GM23338 (cell line): Measurements from ENCODE around the gene ZNF609. TPM values are rescaled to one million over a fixed set of nuclear protein-coding genes. Genes with fewer than 3 reads are reported as not detected.
A peak's percentile ranks its signal among the peaks of the same experiment; 100 is the strongest.

ENCODE experiments used
- ATAC-seq: fragments of 200-7000 bp; cut with Tn5 transposase; 3 replicates; pipeline ENCODE4 v1.9.1; 2020
- DNase-seq: peaks from one replicate; pipeline ENCODE4 v3.0.0-alpha.2; 2015; ENCODE audit warnings: low spot score
- H2AFZ ChIP-seq: fragments of 200-600 bp; sonication (generic); 2 replicates; pipeline ENCODE4 v1.8.0; 2016; ENCODE audit warnings: antibody characterized with exemption, mild to moderate bottlenecking, moderate library complexity
- H3F3A ChIP-seq: fragments of 200-600 bp; sonication (generic); replicated peaks from 2 replicates; pipeline ENCODE4 v1.8.0; 2017; ENCODE audit warnings: antibody characterized with exemption, mixed run types, low read depth
- H3K27ac ChIP-seq: fragments of 200-600 bp; sonication (generic); 2 replicates; pipeline ENCODE4 v1.6.1; 2016; ENCODE audit warnings: low read depth
- H3K27me3 ChIP-seq: fragments of 200-600 bp; sonication (generic); 2 replicates; pipeline ENCODE4 v1.8.0; 2016; ENCODE audit warnings: mild to moderate bottlenecking, mixed run types, moderate library complexity; ENCODE audit not compliant: insufficient read depth
- H3K36me3 ChIP-seq: fragments of 200-600 bp; sonication (generic); 2 replicates; pipeline ENCODE4 v1.8.0; 2016; ENCODE audit warnings: mild to moderate bottlenecking; ENCODE audit not compliant: insufficient read depth
- H3K4me1 ChIP-seq: fragments of 200-600 bp; sonication (generic); 2 replicates; pipeline ENCODE4 v1.8.0; 2016; ENCODE audit warnings: mild to moderate bottlenecking, moderate library complexity; ENCODE audit not compliant: insufficient read depth
- H3K4me2 ChIP-seq: fragments of 200-600 bp; sonication (generic); 2 replicates; pipeline ENCODE4 v1.7.1; 2017; ENCODE audit warnings: mixed run types
- H3K4me3 ChIP-seq: fragments of 200-600 bp; sonication (generic); 2 replicates; pipeline ENCODE4 v1.6.1; 2016; ENCODE audit warnings: mixed run types
- H3K79me2 ChIP-seq: fragments of 200-600 bp; sonication (generic); replicated peaks from 2 replicates; pipeline ENCODE4 v1.8.0; 2017; ENCODE audit warnings: mild to moderate bottlenecking; ENCODE audit not compliant: insufficient read depth
- H3K9me2 ChIP-seq: fragments of 200-600 bp; sonication (generic); 2 replicates; pipeline ENCODE4 v1.8.0; 2017; ENCODE audit not compliant: insufficient read depth
- H4K20me1 ChIP-seq: fragments of 200-600 bp; sonication (generic); replicated peaks from 2 replicates; pipeline ENCODE4 v1.8.0; 2017; ENCODE audit warnings: mild to moderate bottlenecking; ENCODE audit not compliant: insufficient read depth
- H3K27ac Mint-ChIP-seq: 2 replicates; pipeline ENCODE4 v1.8.0; 2020; ENCODE audit warnings: inconsistent platforms, mild to moderate bottlenecking, moderate library complexity, mixed read lengths
- H3K27me3 Mint-ChIP-seq: 3 replicates; pipeline ENCODE4 v1.8.0; 2022; ENCODE audit warnings: low read depth, mild to moderate bottlenecking, moderate library complexity, mixed read lengths, inconsistent platforms; ENCODE audit not compliant: insufficient read depth, poor library complexity
- H3K36me3 Mint-ChIP-seq: 3 replicates; pipeline ENCODE4 v1.8.0; 2021; ENCODE audit warnings: low read depth, mild to moderate bottlenecking, inconsistent platforms, moderate library complexity, mixed read lengths
- H3K4me1 Mint-ChIP-seq: 3 replicates; pipeline ENCODE4 v1.8.0; 2020; ENCODE audit warnings: mild to moderate bottlenecking, inconsistent platforms, mixed read lengths
- H3K4me3 Mint-ChIP-seq: 3 replicates; pipeline ENCODE4 v1.8.0; 2021; ENCODE audit warnings: moderate library complexity, mild to moderate bottlenecking, inconsistent platforms, mixed read lengths
- H3K9me3 Mint-ChIP-seq: 3 replicates; pipeline ENCODE4 v1.8.0; 2020; ENCODE audit warnings: moderate library complexity, mild to moderate bottlenecking, inconsistent platforms, mixed read lengths
- CREB1 ChIP-seq: fragments of 250-450 bp; sonication (Bioruptor Pico); IDR thresholded peaks from 2 replicates; pipeline ENCODE4 v1.5.0; 2020; ENCODE audit warnings: low read depth, mild to moderate bottlenecking, moderate library complexity
- CTCF ChIP-seq, 2 experiments: fragments of 200-600 bp in 1 of 2; sonication (generic) in 1 of 2; conservative IDR thresholded peaks; 2 replicates each; pipeline versions ENCODE4 v1.5.1 to v1.6.1; 2016 to 2017; ENCODE audit warnings: antibody characterized with exemption in 2 of 2, low read depth in 2 of 2, mild to moderate bottlenecking in 2 of 2, moderate library complexity in 1 of 2
- ETS1 ChIP-seq: IDR thresholded peaks from 2 replicates; pipeline ENCODE4 v1.6.1; 2016; ENCODE audit warnings: antibody characterized with exemption
- EZH2 ChIP-seq: fragments of 200-600 bp; sonication (generic); IDR thresholded peaks from one replicate; pipeline ENCODE4 v1.8.0; 2017; ENCODE audit warnings: antibody characterized with exemption, mild to moderate bottlenecking, low read depth; ENCODE audit not compliant: unreplicated experiment
- EZH2phosphoT487 ChIP-seq: fragments of 200-600 bp; sonication (generic); IDR thresholded peaks from one replicate; pipeline ENCODE4 v1.8.1; 2018; ENCODE audit warnings: antibody characterized with exemption; ENCODE audit not compliant: unreplicated experiment
- JUNB ChIP-seq: IDR thresholded peaks from one replicate; pipeline ENCODE4 v1.6.1; 2016; ENCODE audit warnings: antibody characterized with exemption; ENCODE audit not compliant: unreplicated experiment
- NANOG ChIP-seq: IDR thresholded peaks from 2 replicates; pipeline ENCODE4 v1.6.1; 2016; ENCODE audit warnings: antibody characterized with exemption, borderline replicate concordance
- POLR2AphosphoS5 ChIP-seq: IDR thresholded peaks from 2 replicates; pipeline ENCODE4 v1.6.1; 2016; ENCODE audit warnings: antibody characterized with exemption, low read depth
- REST ChIP-seq: IDR thresholded peaks from one replicate; pipeline ENCODE4 v1.6.1; 2018; ENCODE audit warnings: antibody characterized with exemption; ENCODE audit not compliant: unreplicated experiment
- STAT1 ChIP-seq: IDR thresholded peaks from one replicate; pipeline ENCODE4 v1.6.1; 2016; ENCODE audit warnings: antibody characterized with exemption; ENCODE audit not compliant: unreplicated experiment
- ZNF114 ChIP-seq: fragments of 250-450 bp; sonication (Bioruptor Pico); IDR thresholded peaks from 2 replicates; pipeline ENCODE4 v1.5.0; 2020; ENCODE audit warnings: mild to moderate bottlenecking, moderate library complexity
- ZNF331 ChIP-seq: fragments of 250-450 bp; sonication (Bioruptor Pico); IDR thresholded peaks from 2 replicates; pipeline ENCODE4 v1.5.0; 2020; ENCODE audit warnings: low read depth, mild to moderate bottlenecking, moderate library complexity
- ZNF462 ChIP-seq: fragments of 250-450 bp; sonication (Bioruptor Pico); IDR thresholded peaks from 2 replicates; pipeline ENCODE4 v1.5.0; 2020; ENCODE audit warnings: mild to moderate bottlenecking, moderate library complexity
- polyA plus RNA-seq: library from polyadenylated mRNA; unstranded; fragments of >200 nt; fragmentation: Nextera tagmentation; extraction: Ambion mirVana; gene quantifications from 2 replicates; pipeline ENCODE4 v1.2.1, GENCODE V29; 2016
- total RNA-seq: library from RNA; depleted of rRNA; stranded (reverse); fragments of >200 nt; shearing (Covaris generic); gene quantifications from 2 replicates; pipeline ENCODE4 v1.2.3, GENCODE V29; 2014

ZNF609 gene
- total and polyA plus RNA-seq, 2 experiments from 2014 or later = 26.4 to 40.2 TPM

- peaks cover 82% of the 10 kb centered on the region for H3K79me2 ChIP-seq
- peak overlapping the region; percentile 62; the same call in 1 of the 2 replicates for H3K27ac ChIP-seq
- H3K4me2 ChIP-seq = no peak overlapping the region
- no peak overlapping the region for H3K4me3 ChIP-seq
- no peak for DNase-seq
- H3K36me3 ChIP-seq = no peaks in the 10 kb centered on the region
- no peaks in the 10 kb centered on the region for H3K9me2 ChIP-seq
- no peaks in the 10 kb centered on the region for H3K27me3 ChIP-seq
- peaks cover 5% of the 10 kb centered on the region; the same call in 2 of the 3 replicates for H3K9me3 Mint-ChIP-seq
- no peak overlapping the region for H3K4me3 Mint-ChIP-seq
- no peak for ATAC-seq
- no peaks in the 10 kb centered on the region for H3K27me3 Mint-ChIP-seq
- TF ChIP-seq ETS1 (no peak), POLR2AphosphoS5 (no peak), CTCF (conservative IDR thresholded peaks at IDR 0.05; ENCODE audit: low read depth in 2 of 2) (no peak), EZH2phosphoT487 (no peak), REST (no peak), EZH2 (no peak), ZNF462 (CRISPR knock-in tag) (no peak), JUNB (no peak), ZNF331 (CRISPR knock-in tag) (no peak), STAT1 (no peak), ZNF114 (CRISPR knock-in tag) (no peak), NANOG (no peak), CREB1 (CRISPR knock-in tag) (no peak)
- H3F3A ChIP-seq = no peaks in the 10 kb centered on the region; the same call in 1 of the 2 replicates
- peaks cover 15% of the 10 kb centered on the region for H3K4me1 Mint-ChIP-seq
- no peak overlapping the region for H2AFZ ChIP-seq
- H3K27ac Mint-ChIP-seq = no peak overlapping the region
- H3K4me1 ChIP-seq = peaks cover 2% of the 10 kb centered on the region
- peaks cover 7% of the 10 kb centered on the region; the same call in 1 of the 3 replicates for H3K36me3 Mint-ChIP-seq
- H4K20me1 ChIP-seq = peaks cover 51% of the 10 kb centered on the region
Observed at GRCh38 chr15:64581408-64581761, 121.0 kb downstream of the ZNF609 start.
